Caco-2 (cell line): ENCODE data around the gene IRS1. TPM values are rescaled to one million over a fixed set of nuclear protein-coding genes. Genes with fewer than 3 reads are reported as not detected.

Experiments
- BruUV-seq: library from RNA; stranded (reverse); fragments of 400-500 nt; replicated peaks from 2 replicates; lab custom pipeline; 2021; lab: Mats Ljungman, UMichigan
- CTCF ChIA-PET: fragments of 300-600 bp; sonication (Branson Sonifier 250); formaldehyde crosslinking; loops from one replicate; lab custom pipeline; 2022; ENCODE audit warnings: antibody characterized with exemption; lab: Charles Lee
- POLR2A ChIA-PET: fragments of 300-600 bp; sonication (Branson Sonifier 250); formaldehyde crosslinking; loops from one replicate; lab custom pipeline; 2022; ENCODE audit warnings: antibody characterized with exemption; lab: Charles Lee
- DNase-seq, 2 experiments: peaks; one replicate each; pipeline versions ENCODE4 v3.0.0 to v3.0.0-alpha.2; 2020 to 2022
- H3K27me3 ChIP-seq: replicated peaks from 2 replicates; pipeline ENCODE4 v1.6.0; 2011; ENCODE audit warnings: low read length; ENCODE audit not compliant: control insufficient read depth, insufficient read depth
- H3K36me3 ChIP-seq: 2 replicates; pipeline ENCODE4 v1.5.1; 2011; ENCODE audit warnings: low read length; ENCODE audit not compliant: control insufficient read depth, insufficient read depth
- H3K4me1 ChIP-seq: fragments of 250-450 bp; sonication (Bioruptor Pico); 2 replicates; pipeline ENCODE4 v1.5.1; 2020; ENCODE audit warnings: mild to moderate bottlenecking
- H3K4me3 ChIP-seq: 2 replicates; pipeline ENCODE4 v1.5.1; 2011; ENCODE audit warnings: low read depth, mild to moderate bottlenecking, control low read depth, low read length
- H3K9me3 ChIP-seq: fragments of 250-450 bp; sonication (Bioruptor Pico); 2 replicates; pipeline ENCODE4 v1.5.1; 2020; ENCODE audit warnings: mild to moderate bottlenecking, moderate library complexity
- H3K27ac Mint-ChIP-seq: one replicate; pipeline ENCODE4 v1.8.0; 2022; ENCODE audit warnings: mixed read lengths; ENCODE audit not compliant: unreplicated experiment
- H3K27me3 Mint-ChIP-seq: one replicate; pipeline ENCODE4 v1.8.0; 2022; ENCODE audit warnings: mixed read lengths; ENCODE audit not compliant: insufficient read depth, unreplicated experiment
- H3K36me3 Mint-ChIP-seq: one replicate; pipeline ENCODE4 v1.8.0; 2022; ENCODE audit warnings: mild to moderate bottlenecking, mixed read lengths; ENCODE audit not compliant: insufficient read depth, unreplicated experiment
- H3K4me1 Mint-ChIP-seq: one replicate; pipeline ENCODE4 v1.8.0; 2022; ENCODE audit warnings: low read depth, mixed read lengths; ENCODE audit not compliant: unreplicated experiment
- H3K4me3 Mint-ChIP-seq: one replicate; pipeline ENCODE4 v1.8.0; 2022; ENCODE audit warnings: mild to moderate bottlenecking, moderate library complexity, mixed read lengths; ENCODE audit not compliant: unreplicated experiment
- H3K9me3 Mint-ChIP-seq: one replicate; pipeline ENCODE4 v1.8.0; 2022; ENCODE audit warnings: mixed read lengths; ENCODE audit not compliant: unreplicated experiment
- intact Hi-C: fragments of 100-400 bp; cut with micrococcal nuclease; formaldehyde crosslinking; loops from one replicate; pipeline ENCODE4 v1.10.0; 2022; ENCODE audit not compliant: unreplicated experiment
- total RNA-seq: library from RNA; stranded (reverse); gene quantifications from 2 replicates; pipeline ENCODE4 v1.2.3, GENCODE V29; 2022
- TF ChIP-seq, protein P1 (sequence below), 2 experiments: fragments of 200-600 bp in 1 of 2; IDR thresholded peaks; 1 replicate in 1 of 2; 2 replicates in 1 of 2; pipeline versions ENCODE4 v1.5.1 to v1.8.0; 2011 to 2022; ENCODE audit warnings: antibody characterized with exemption in 1 of 2, control low read depth in 1 of 2, inconsistent platforms in 1 of 2, low read depth in 1 of 2, low read length in 1 of 2, mild to moderate bottlenecking in 1 of 2, moderate library complexity in 1 of 2; ENCODE audit not compliant: insufficient read depth in 1 of 2, severe bottlenecking in 1 of 2, unreplicated experiment in 1 of 2

IRS1 gene
- total RNA-seq, 1 experiment from 2014 or later = 27.9 TPM

DNA sequence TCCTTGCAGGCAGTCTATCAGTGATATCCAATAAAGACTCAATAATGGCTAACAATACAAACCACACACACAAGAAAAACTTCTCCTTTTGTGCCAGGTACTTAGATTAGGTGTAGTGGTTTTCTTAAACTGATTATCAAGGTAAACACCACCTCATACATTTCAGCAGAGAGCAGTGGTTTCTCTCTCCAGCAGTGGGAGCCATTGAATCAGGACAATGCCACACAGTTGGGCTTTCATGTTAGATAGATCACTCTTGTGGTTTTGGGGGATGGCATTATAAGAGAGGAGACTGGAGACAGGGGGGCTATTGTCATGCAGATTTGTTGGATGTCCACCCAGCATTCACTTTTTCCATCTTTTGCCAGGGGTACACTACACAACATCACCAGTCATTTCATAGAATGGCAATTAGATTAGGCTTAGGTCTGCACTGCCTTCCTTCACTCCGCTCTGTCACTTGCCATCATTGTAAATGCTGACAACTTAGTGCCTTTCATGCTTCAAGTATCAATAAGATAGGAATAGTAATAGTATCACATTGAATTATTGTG is 13.6 kb upstream of the IRS1 start:
- Mint-ChIP-seq H3K4me1 (no peaks in the 10 kb centered on the region), H3K4me3 (no peak overlapping the region), H3K9me3 (no peaks in the 10 kb centered on the region), H3K27ac (no peak overlapping the region), H3K27me3 (no peaks in the 10 kb centered on the region), H3K36me3 (no peaks in the 10 kb centered on the region)
- H3K9me3 ChIP-seq = no peaks in the 10 kb centered on the region
- no peak overlapping the region for H3K4me3 ChIP-seq
- no peaks in the 10 kb centered on the region for H3K36me3 ChIP-seq
- CTCF ChIA-PET = no interaction called here
- DNase-seq = no peak
- TF ChIP-seq, protein P1, sequence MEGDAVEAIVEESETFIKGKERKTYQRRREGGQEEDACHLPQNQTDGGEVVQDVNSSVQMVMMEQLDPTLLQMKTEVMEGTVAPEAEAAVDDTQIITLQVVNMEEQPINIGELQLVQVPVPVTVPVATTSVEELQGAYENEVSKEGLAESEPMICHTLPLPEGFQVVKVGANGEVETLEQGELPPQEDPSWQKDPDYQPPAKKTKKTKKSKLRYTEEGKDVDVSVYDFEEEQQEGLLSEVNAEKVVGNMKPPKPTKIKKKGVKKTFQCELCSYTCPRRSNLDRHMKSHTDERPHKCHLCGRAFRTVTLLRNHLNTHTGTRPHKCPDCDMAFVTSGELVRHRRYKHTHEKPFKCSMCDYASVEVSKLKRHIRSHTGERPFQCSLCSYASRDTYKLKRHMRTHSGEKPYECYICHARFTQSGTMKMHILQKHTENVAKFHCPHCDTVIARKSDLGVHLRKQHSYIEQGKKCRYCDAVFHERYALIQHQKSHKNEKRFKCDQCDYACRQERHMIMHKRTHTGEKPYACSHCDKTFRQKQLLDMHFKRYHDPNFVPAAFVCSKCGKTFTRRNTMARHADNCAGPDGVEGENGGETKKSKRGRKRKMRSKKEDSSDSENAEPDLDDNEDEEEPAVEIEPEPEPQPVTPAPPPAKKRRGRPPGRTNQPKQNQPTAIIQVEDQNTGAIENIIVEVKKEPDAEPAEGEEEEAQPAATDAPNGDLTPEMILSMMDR (IDR thresholded peaks at IDR 0.05; ENCODE audit: insufficient read depth in 1 of 2, low read depth in 1 of 2, low read length in 1 of 2, severe bottlenecking in 1 of 2, unreplicated experiment in 1 of 2) = peak; percentile 36 to 49
- H3K4me1 ChIP-seq = no peaks in the 10 kb centered on the region
- intact Hi-C loops = loop anchor here (1.0 kb wide), 2 partner anchors 172 to 294 kb away; no protein-coding TSS in a partner anchor
- BruUV-seq = no TSS peak
- POLR2A ChIA-PET = no interaction called here
- H3K27me3 ChIP-seq = no peaks in the 10 kb centered on the region

DNA sequence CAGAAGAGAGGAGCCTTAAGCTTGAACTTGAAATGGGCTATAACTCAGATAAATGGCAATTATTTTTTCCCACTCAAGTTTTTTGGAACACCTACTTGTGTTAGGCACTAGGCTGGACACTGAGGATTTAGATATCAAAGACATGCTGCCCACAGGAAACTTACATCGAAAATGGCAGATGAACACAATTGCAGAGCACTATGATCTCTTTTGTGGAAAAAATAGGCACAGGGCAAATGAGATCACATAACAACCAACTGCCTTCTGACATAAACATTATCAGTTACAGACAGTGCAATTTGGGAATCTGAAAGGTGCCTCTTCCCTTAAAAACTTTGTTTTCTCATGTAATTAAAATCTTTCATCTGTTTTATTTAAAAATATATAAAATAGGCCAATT is 3.8 kb upstream of the IRS1 start:
- Mint-ChIP-seq H3K4me1 (peaks cover 5% of the 10 kb centered on the region), H3K4me3 (no peak overlapping the region), H3K27me3 (no peaks in the 10 kb centered on the region), H3K27ac (no peak overlapping the region), H3K36me3 (peaks cover 7% of the 10 kb centered on the region), H3K9me3 (no peaks in the 10 kb centered on the region)
- no peak overlapping the region for H3K4me3 ChIP-seq
- no peaks in the 10 kb centered on the region for H3K27me3 ChIP-seq
- no peak for DNase-seq
- CTCF ChIA-PET = no interaction called here
- intact Hi-C loops = loop anchor here (5.0 kb wide), 1 partner anchor 771 kb away; no protein-coding TSS in a partner anchor
- TF ChIP-seq, protein P1 (IDR thresholded peaks at IDR 0.05; ENCODE audit: insufficient read depth in 1 of 2, low read depth in 1 of 2, low read length in 1 of 2, severe bottlenecking in 1 of 2, unreplicated experiment in 1 of 2) = no peak
- no TSS peak for BruUV-seq
- no peaks in the 10 kb centered on the region for H3K9me3 ChIP-seq
- H3K4me1 ChIP-seq = peaks cover 5% of the 10 kb centered on the region; the same call in 1 of the 2 replicates
- POLR2A ChIA-PET = no interaction called here
- H3K36me3 ChIP-seq = no peaks in the 10 kb centered on the region

DNA sequence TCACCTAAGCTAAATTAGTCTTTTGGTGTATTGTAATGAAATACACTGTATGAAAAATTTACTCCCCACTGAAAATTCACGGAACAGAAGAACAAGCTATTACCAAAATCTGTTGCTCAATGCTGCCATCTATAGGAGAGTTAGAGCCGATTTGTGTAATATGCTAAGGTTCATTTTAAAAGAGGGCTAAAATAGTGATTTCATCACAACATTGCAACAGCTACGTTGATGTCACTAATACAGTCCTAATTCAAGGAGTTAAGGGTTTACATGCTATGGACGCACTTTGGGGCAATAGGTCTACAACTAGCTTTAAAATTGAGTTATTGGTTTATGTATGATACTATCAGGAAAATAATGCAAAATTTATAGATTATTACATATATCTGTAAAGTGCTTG is 3.0 kb upstream of the IRS1 start:
- H3K36me3 Mint-ChIP-seq = peaks cover 13% of the 10 kb centered on the region
- Histone ChIP-seq H3K36me3 (no peaks in the 10 kb centered on the region; the same call in 1 of the 2 replicates), H3K4me3 (no peak overlapping the region), H3K4me1 (peaks cover 5% of the 10 kb centered on the region; the same call in 1 of the 2 replicates), H3K9me3 (no peaks in the 10 kb centered on the region), H3K27me3 (no peaks in the 10 kb centered on the region)
- POLR2A ChIA-PET = interaction anchor here (0.6 kb wide), 1 partner anchor 19 kb away, joined by 3 read pairs; no protein-coding TSS in a partner anchor
- H3K9me3 Mint-ChIP-seq = no peaks in the 10 kb centered on the region
- no TSS peak for BruUV-seq
- H3K27me3 Mint-ChIP-seq = no peaks in the 10 kb centered on the region
- intact Hi-C loops = loop anchor here (1.0 to 5.0 kb wide), 3 partner anchors 770 to 1132 kb away; no protein-coding TSS in a partner anchor
- no peak overlapping the region for H3K4me3 Mint-ChIP-seq
- DNase-seq = peak in 1 of 2 experiments; percentile 42
- H3K27ac Mint-ChIP-seq = no peak overlapping the region
- peaks cover 5% of the 10 kb centered on the region for H3K4me1 Mint-ChIP-seq
- CTCF ChIA-PET = interaction anchor here (0.6 to 1.1 kb wide), 7 partner anchors 9 to 1137 kb away, joined by 3 to 5 read pairs (median 4); no protein-coding TSS in a partner anchor
- TF ChIP-seq, protein P1 (IDR thresholded peaks at IDR 0.05; ENCODE audit: insufficient read depth in 1 of 2, low read depth in 1 of 2, low read length in 1 of 2, severe bottlenecking in 1 of 2, unreplicated experiment in 1 of 2) = peak; percentile 50 to 53
